GM18951 (cell line): ENCODE data around the gene KRR1.

Source experiments
- POLR2A ChIP-seq: IDR thresholded peaks from 4 replicates; pipeline ENCODE4 v1.6.1; 2011; ENCODE audit warnings: mild to moderate bottlenecking; ENCODE audit not compliant: insufficient read length, insufficient read depth; ENCODE audit errors: extremely low read depth
- in situ Hi-C: fragments of 300-500 bp; cut with MboI; formaldehyde crosslinking; loops from one replicate; pipeline ENCODE4 v1.12.0; 2022; ENCODE audit warnings: low sequenced_read_pairs, mixed read lengths, inconsistent platforms; ENCODE audit not compliant: unreplicated experiment

The KRR1 gene

DNA sequence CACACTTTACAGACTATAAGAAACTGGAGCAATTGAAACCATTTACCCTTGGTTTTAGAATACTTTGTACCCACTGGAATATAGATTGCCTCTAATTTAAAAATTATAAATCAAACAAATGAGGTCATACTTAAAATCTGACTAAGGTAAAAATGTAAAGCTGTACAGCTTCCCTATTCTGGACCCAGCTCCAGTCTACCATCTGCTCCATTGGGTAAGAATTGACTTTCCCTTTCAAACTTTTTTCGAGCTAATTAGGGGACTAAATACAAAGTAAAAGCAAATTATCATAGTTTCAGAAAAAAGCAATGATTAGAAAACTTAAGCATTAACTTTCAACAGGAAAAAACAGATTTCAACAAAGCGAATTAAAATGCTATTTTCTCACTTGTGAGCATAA is 4.3 kb downstream of the KRR1 start:
- no peak for TF ChIP-seq POLR2A
- in situ Hi-C loops: no loop called here

GRCh38 chr12:75505706-75506312 is 5.6 kb downstream of the KRR1 start:
- in situ Hi-C loops: no loop called here
- no peak for TF ChIP-seq POLR2A

DNA sequence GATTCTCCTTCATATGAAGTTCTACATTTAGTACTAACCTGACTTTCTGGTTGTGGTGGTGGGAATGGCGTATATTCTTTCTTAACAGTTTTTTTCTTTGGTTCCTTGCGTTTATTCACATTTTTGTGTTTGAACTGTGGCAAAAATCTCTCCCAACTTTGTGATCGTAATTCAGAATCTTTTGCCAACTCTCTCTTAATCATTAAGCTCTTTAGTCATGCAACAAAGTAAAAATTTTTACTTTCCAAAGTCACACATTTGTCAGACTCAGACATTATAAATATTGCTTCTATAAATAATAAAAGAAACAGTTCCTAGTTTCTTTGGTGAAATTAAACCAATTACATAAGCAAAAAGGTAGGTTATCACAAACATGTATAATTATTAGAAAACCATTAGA is 7.5 kb downstream of the KRR1 start:
- TF ChIP-seq POLR2A: no peak
- in situ Hi-C loops: no loop called here

DNA sequence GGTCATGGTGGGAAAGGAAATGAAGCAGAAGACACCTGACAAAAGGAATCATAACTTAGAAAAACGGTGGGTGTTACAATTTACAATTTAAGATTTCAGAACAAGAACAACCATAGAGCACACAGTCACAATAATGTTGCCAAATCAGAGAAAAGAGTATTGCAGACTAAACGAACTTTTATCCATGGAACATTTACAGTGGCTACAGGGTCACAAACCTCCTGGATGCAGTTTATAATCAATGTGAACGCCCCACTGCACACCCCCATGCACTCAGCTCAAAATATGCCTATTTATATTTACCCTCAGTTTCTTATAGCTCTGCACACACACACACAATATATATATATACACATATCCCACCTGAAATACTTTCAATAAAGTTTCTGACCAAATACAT is 8.0 kb downstream of the KRR1 start:
- in situ Hi-C loops: no loop called here
- TF ChIP-seq POLR2A: no peak

GRCh38 chr12:75491169-75491568 is 20.2 kb downstream of the KRR1 start:
- in situ Hi-C loops: no loop called here
- no peak for TF ChIP-seq POLR2A

GRCh38 chr12:75489613-75490210 is 21.7 kb downstream of the KRR1 start:
- in situ Hi-C loops: loop anchor here (10.0 kb wide), 1 partner anchor 155 kb away; the partner anchor contains the start of genes CAPS2 and GLIPR1L1
- TF ChIP-seq POLR2A: no peak

DNA sequence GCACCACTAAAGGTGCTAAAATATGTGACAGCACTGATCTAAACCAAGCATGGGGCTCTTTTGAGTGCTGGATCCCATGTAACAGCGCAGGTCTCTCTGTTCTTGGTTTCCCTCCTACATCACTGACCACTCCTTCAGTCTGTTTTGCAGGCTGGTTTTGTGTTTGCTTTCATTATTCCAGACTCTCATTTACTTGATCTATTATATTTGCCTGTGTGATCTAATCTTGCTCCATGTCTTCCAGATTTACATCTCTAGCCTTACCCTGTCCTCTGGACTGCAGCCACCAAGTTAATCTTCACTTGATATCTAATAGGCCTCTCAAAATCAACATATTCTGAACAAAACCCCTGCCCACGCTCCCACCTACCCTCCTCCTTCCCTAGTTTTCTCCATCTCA is 22.2 kb downstream of the KRR1 start:
- no peak for TF ChIP-seq POLR2A
- in situ Hi-C loops: loop anchor here (10.0 kb wide), 1 partner anchor 154 kb away; the partner anchor contains the start of genes CAPS2 and GLIPR1L1

DNA sequence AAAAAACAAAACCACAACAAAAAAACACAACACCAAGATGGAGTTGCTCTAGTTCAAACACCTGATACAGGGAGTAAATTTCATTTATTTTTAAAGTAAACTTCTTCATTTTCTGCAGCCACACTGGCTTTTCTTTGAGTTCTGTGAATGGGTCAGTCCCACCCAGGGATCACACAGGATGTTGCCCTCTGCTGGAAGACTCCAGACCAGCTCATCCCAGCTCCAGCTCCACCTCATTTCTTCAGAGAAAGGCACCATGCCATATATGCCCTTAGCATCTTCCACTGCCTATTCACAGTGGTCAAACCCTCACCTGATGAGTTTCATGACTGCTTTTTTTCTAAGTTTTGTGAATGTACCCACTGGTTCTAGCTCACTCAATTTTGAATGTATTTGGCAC is 22.9 kb downstream of the KRR1 start:
- no peak for TF ChIP-seq POLR2A
- in situ Hi-C loops: loop anchor here (10.0 kb wide), 1 partner anchor 154 kb away; the partner anchor contains the start of genes CAPS2 and GLIPR1L1

DNA sequence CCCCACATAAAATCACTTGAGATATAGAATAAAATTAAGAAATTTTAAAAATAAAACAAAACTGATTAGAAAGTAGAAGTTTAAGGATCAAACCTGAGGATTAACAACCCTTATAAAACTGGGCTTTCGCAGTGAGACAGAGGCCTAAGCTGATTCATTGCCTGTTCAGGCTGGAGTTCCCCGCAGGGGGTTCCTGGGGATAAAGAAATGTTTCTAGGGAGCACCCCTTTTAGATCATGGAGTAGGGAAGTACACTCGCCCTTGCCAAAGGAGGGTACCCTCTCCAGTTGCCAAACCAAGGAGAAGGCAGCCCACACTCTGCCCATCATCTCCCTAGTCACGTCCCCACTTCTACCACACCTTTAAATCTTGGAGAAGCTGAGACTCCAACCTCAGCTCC is 24.1 kb downstream of the KRR1 start:
- TF ChIP-seq POLR2A: no peak
- in situ Hi-C loops: loop anchor here (10.0 kb wide), 1 partner anchor 153 kb away; the partner anchor contains the start of genes CAPS2 and GLIPR1L1

- in situ Hi-C loops: loop anchor here (10.0 kb wide), 1 partner anchor 150 kb away; the partner anchor contains the start of genes CAPS2 and GLIPR1L1
These were observed 27.0 kb downstream of the KRR1 start for GRCh38 chr12:75484450-75484849.

DNA sequence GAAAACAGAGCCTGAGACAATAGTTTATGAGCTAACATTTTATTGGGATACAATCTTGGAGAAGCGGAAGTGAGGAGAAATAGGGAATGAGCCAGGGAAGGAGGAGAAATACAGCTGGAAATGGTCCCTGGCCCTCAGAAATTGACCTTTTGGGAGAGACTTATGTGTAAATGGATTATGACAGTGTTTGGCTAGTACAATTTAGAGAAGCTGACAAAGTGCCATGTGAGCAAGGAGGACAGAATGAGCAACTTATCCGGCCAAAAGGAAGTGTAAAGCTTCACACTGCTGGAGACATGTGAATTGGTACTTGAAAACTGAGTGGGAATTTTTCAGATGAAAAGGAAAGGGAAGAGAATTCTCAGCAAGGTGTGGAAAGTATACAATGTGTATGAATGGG is 28.0 kb downstream of the KRR1 start:
- in situ Hi-C loops: loop anchor here (10.0 kb wide), 1 partner anchor 149 kb away; the partner anchor contains the start of genes CAPS2 and GLIPR1L1
- TF ChIP-seq POLR2A: no peak

GRCh38 chr12:75482646-75483045 is 28.8 kb downstream of the KRR1 start:
- in situ Hi-C loops: loop anchor here (10.0 kb wide), 1 partner anchor 148 kb away; the partner anchor contains the start of genes CAPS2 and GLIPR1L1
- no peak for TF ChIP-seq POLR2A

GRCh38 chr12:75481774-75482173 is 29.6 kb downstream of the KRR1 start:
- TF ChIP-seq POLR2A: no peak
- in situ Hi-C loops: loop anchor here (10.0 kb wide), 1 partner anchor 147 kb away; the partner anchor contains the start of genes CAPS2 and GLIPR1L1
